WTC11 (cell line): ENCODE data around the gene TANC1. TPM values are rescaled to one million over a fixed set of nuclear protein-coding genes. Genes with fewer than 3 reads are reported as not detected.

Experiments used
- ATAC-seq: fragments of 200-7000 bp; cut with Tn5 transposase; 2 replicates; pipeline ENCODE4 v1.10.0; 2021; ENCODE audit warnings: mild to moderate bottlenecking, moderate library complexity
- CTCF ChIA-PET: fragments of 300-600 bp; sonication (Branson Sonifier 250); formaldehyde crosslinking; loops from one replicate; lab custom pipeline; 2021; ENCODE audit warnings: antibody characterized with exemption; lab: Charles Lee
- POLR2A ChIA-PET: fragments of 350-600 bp; sonication (Branson Sonifier 250); formaldehyde crosslinking; loops from one replicate; lab custom pipeline; 2021; ENCODE audit warnings: antibody characterized with exemption; lab: Charles Lee
- DNase-seq: peaks from one replicate; pipeline ENCODE4 v3.0.0; 2021; ENCODE audit warnings: low spot score
- H3K27ac Mint-ChIP-seq: 2 replicates; pipeline ENCODE4 v1.8.0; 2021; ENCODE audit warnings: mixed read lengths
- H3K27me3 Mint-ChIP-seq: 2 replicates; pipeline ENCODE4 v1.8.0; 2021; ENCODE audit warnings: low read depth, mild to moderate bottlenecking, moderate library complexity, mixed read lengths
- H3K36me3 Mint-ChIP-seq: 2 replicates; pipeline ENCODE4 v1.8.0; 2021; ENCODE audit warnings: mixed read lengths
- H3K4me1 Mint-ChIP-seq: 2 replicates; pipeline ENCODE4 v1.8.0; 2022; ENCODE audit warnings: mixed read lengths
- H3K4me3 Mint-ChIP-seq: 2 replicates; pipeline ENCODE4 v1.8.0; 2021; ENCODE audit warnings: mild to moderate bottlenecking, moderate library complexity, mixed read lengths
- H3K9me3 Mint-ChIP-seq: 2 replicates; pipeline ENCODE4 v1.8.0; 2021; ENCODE audit warnings: mixed read lengths
- AFF4 ChIP-seq: sonication (generic); formaldehyde crosslinking; IDR thresholded peaks from 2 replicates; pipeline ENCODE4 v1.8.1; 2023; ENCODE audit warnings: mild to moderate bottlenecking, missing genetic modification reagents, borderline replicate concordance
- CDX4 ChIP-seq: fragments of 250-450 bp; sonication (Bioruptor Pico); IDR thresholded peaks from 2 replicates; pipeline ENCODE4 v1.9.0; 2021; ENCODE audit warnings: moderate library complexity, mild to moderate bottlenecking, inconsistent platforms, borderline replicate concordance
- CREB1 ChIP-seq: sonication (generic); formaldehyde crosslinking; IDR thresholded peaks from 2 replicates; pipeline ENCODE4 v1.8.0; 2023; ENCODE audit warnings: mild to moderate bottlenecking, missing genetic modification reagents
- CREM ChIP-seq: sonication (generic); formaldehyde crosslinking; IDR thresholded peaks from 2 replicates; pipeline ENCODE4 v1.8.1; 2022; ENCODE audit warnings: mild to moderate bottlenecking, missing genetic modification reagents, moderate library complexity
- ELF4 ChIP-seq: sonication (generic); formaldehyde crosslinking; IDR thresholded peaks from 2 replicates; pipeline ENCODE4 v1.8.1; 2022; ENCODE audit warnings: low read depth, mild to moderate bottlenecking, moderate library complexity, missing genetic modification reagents
- EMX1 ChIP-seq: fragments of 250-450 bp; sonication (Bioruptor Pico); IDR thresholded peaks from 2 replicates; pipeline ENCODE4 v1.8.0; 2021; ENCODE audit warnings: mild to moderate bottlenecking
- ETV6 ChIP-seq: sonication (generic); formaldehyde crosslinking; IDR thresholded peaks from 2 replicates; pipeline ENCODE4 v1.8.1; 2022; ENCODE audit warnings: mild to moderate bottlenecking, missing genetic modification reagents
- HMGA2 ChIP-seq: fragments of 250-450 bp; sonication (Bioruptor Pico); IDR thresholded peaks from 2 replicates; pipeline ENCODE4 v1.4.0; 2021; ENCODE audit warnings: mild to moderate bottlenecking, moderate library complexity
- HMGXB4 ChIP-seq: sonication (generic); formaldehyde crosslinking; IDR thresholded peaks from 2 replicates; pipeline ENCODE4 v1.8.1; 2023; ENCODE audit warnings: mild to moderate bottlenecking, moderate library complexity, missing genetic modification reagents
- NR2C2 ChIP-seq: sonication (generic); formaldehyde crosslinking; IDR thresholded peaks from 2 replicates; pipeline ENCODE4 v1.8.0; 2022; ENCODE audit warnings: mild to moderate bottlenecking, missing genetic modification reagents
- NR3C1 ChIP-seq: sonication (generic); formaldehyde crosslinking; conservative IDR thresholded peaks from 2 replicates; pipeline ENCODE4 v1.8.1; 2023; ENCODE audit warnings: low read depth, mild to moderate bottlenecking, missing genetic modification reagents
- PRDM15 ChIP-seq: sonication (generic); formaldehyde crosslinking; IDR thresholded peaks from 2 replicates; pipeline ENCODE4 v1.8.0; 2022; ENCODE audit warnings: missing genetic modification reagents
- PREB ChIP-seq: sonication (generic); formaldehyde crosslinking; IDR thresholded peaks from 2 replicates; pipeline ENCODE4 v1.8.1; 2022; ENCODE audit warnings: mild to moderate bottlenecking, missing genetic modification reagents, moderate library complexity, borderline replicate concordance
- RORB ChIP-seq: fragments of 250-450 bp; sonication (Bioruptor Pico); IDR thresholded peaks from 2 replicates; pipeline ENCODE4 v1.9.0; 2021; ENCODE audit warnings: mild to moderate bottlenecking
- STAT6 ChIP-seq: sonication (generic); formaldehyde crosslinking; conservative IDR thresholded peaks from 2 replicates; pipeline ENCODE4 v1.8.1; 2023; ENCODE audit warnings: mild to moderate bottlenecking, low read depth, missing genetic modification reagents, moderate library complexity
- ZNF232 ChIP-seq: sonication (generic); formaldehyde crosslinking; IDR thresholded peaks from 2 replicates; pipeline ENCODE4 v1.8.0; 2022; ENCODE audit warnings: mild to moderate bottlenecking, missing genetic modification reagents
- ZNF423 ChIP-seq: fragments of 250-450 bp; sonication (Bioruptor Pico); IDR thresholded peaks from 2 replicates; pipeline ENCODE4 v2.1.2; 2022; ENCODE audit warnings: mild to moderate bottlenecking, moderate library complexity
- total RNA-seq: library from RNA; stranded (reverse); gene quantifications from 3 replicates; pipeline ENCODE4 v1.2.3, GENCODE V29; 2021

Gene TANC1
- total RNA-seq, 1 experiment from 2014 or later: 11.6 TPM

GRCh38 chr2:158953926-158954763, 14.3 kb upstream of the TANC1 start:
- Mint-ChIP-seq H3K4me3 (no peak overlapping the region), H3K36me3 (no peaks in the 10 kb centered on the region), H3K4me1 (peaks cover 2% of the 10 kb centered on the region; the same call in 1 of the 2 replicates)
- TF ChIP-seq CREM (CRISPR knock-in tag): no peak
- no peak for TF ChIP-seq NR3C1 (CRISPR knock-in tag)
- TF ChIP-seq RORB (CRISPR knock-in tag): no peak
- no peak for TF ChIP-seq ZNF423 (CRISPR knock-in tag)
- no peak for TF ChIP-seq AFF4 (CRISPR knock-in tag)
- TF ChIP-seq ZNF232 (CRISPR knock-in tag): no peak
- no peak for TF ChIP-seq EMX1 (CRISPR knock-in tag)
- no peak for TF ChIP-seq NR2C2 (CRISPR knock-in tag)
- no peak for TF ChIP-seq ELF4 (CRISPR knock-in tag)
- no peak for TF ChIP-seq ETV6 (CRISPR knock-in tag)
- no peak for TF ChIP-seq PREB (CRISPR knock-in tag)
- no peak for TF ChIP-seq CREB1 (CRISPR knock-in tag)
- TF ChIP-seq PRDM15 (CRISPR knock-in tag): no peak
- TF ChIP-seq CDX4 (CRISPR knock-in tag): no peak
- TF ChIP-seq, all 79 proteins: peak for 0
- no peak overlapping the region for H3K27ac Mint-ChIP-seq
- ATAC-seq (no peak), DNase-seq (no peak)
- ChIA-PET POLR2A (interaction anchor here (0.7 to 1.2 kb wide), 2 partner anchors 14 to 1082 kb away, joined by 4 to 5 read pairs; partner anchors contain the start of gene TANC1), CTCF (interaction anchor here (1.0 to 1.6 kb wide), 2 partner anchors 165 to 187 kb away, joined by 5 read pairs; no protein-coding TSS in a partner anchor)
- H3K27me3 Mint-ChIP-seq: no peaks in the 10 kb centered on the region; the same call in 1 of the 2 replicates
- H3K9me3 Mint-ChIP-seq: peaks cover 3% of the 10 kb centered on the region

- ChIA-PET CTCF (interaction anchor here (0.5 kb wide), 1 partner anchor 163 kb away, joined by 3 read pairs; no protein-coding TSS in a partner anchor), POLR2A (no interaction called here)
- H3K9me3 Mint-ChIP-seq: peaks cover 3% of the 10 kb centered on the region
- no peaks in the 10 kb centered on the region; the same call in 1 of the 2 replicates for H3K27me3 Mint-ChIP-seq
- DNase-seq: no peak
- H3K4me1 Mint-ChIP-seq: no peaks in the 10 kb centered on the region
- ATAC-seq: no peak
- H3K27ac Mint-ChIP-seq: no peak overlapping the region
- no peaks in the 10 kb centered on the region for H3K36me3 Mint-ChIP-seq
- TF ChIP-seq HMGA2 (CRISPR knock-in tag) (no peak), HMGXB4 (no peak), STAT6 (CRISPR knock-in tag) (no peak)
- H3K4me3 Mint-ChIP-seq: no peak overlapping the region
Observed at GRCh38 chr2:158955842-158956365, 12.5 kb upstream of the TANC1 start.
